ENCODE data around the gene RASSF8. TPM values are rescaled to one million over a fixed set of nuclear protein-coding genes. Genes with fewer than 3 reads are reported as not detected.

The RASSF8 gene
- total RNA-seq, 1 donor from 2014 or later, result 54.6 TPM

- Mint-ChIP-seq H3K9me3 (ENCODE audit: low read depth) (no peaks in the 10 kb centered on the region), H3K36me3 (ENCODE audit: low read depth) (no peaks in the 10 kb centered on the region), H3K4me3 (ENCODE audit: unreplicated experiment) (no peak overlapping the region), H3K4me1 (ENCODE audit: low read depth) (peaks cover 24% of the 10 kb centered on the region), H3K27me3 (ENCODE audit: low read depth) (no peaks in the 10 kb centered on the region), H3K27ac (ENCODE audit: unreplicated experiment) (no peak overlapping the region)
- no peak for DNase-seq (ENCODE audit: low spot score)
- TF ChIP-seq, protein P1, sequence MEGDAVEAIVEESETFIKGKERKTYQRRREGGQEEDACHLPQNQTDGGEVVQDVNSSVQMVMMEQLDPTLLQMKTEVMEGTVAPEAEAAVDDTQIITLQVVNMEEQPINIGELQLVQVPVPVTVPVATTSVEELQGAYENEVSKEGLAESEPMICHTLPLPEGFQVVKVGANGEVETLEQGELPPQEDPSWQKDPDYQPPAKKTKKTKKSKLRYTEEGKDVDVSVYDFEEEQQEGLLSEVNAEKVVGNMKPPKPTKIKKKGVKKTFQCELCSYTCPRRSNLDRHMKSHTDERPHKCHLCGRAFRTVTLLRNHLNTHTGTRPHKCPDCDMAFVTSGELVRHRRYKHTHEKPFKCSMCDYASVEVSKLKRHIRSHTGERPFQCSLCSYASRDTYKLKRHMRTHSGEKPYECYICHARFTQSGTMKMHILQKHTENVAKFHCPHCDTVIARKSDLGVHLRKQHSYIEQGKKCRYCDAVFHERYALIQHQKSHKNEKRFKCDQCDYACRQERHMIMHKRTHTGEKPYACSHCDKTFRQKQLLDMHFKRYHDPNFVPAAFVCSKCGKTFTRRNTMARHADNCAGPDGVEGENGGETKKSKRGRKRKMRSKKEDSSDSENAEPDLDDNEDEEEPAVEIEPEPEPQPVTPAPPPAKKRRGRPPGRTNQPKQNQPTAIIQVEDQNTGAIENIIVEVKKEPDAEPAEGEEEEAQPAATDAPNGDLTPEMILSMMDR (IDR thresholded peaks at IDR 0.05), result no peak
These were observed 2.5 kb downstream of the RASSF8 start for GRCh38 chr12:25960961-25961360.

DNA sequence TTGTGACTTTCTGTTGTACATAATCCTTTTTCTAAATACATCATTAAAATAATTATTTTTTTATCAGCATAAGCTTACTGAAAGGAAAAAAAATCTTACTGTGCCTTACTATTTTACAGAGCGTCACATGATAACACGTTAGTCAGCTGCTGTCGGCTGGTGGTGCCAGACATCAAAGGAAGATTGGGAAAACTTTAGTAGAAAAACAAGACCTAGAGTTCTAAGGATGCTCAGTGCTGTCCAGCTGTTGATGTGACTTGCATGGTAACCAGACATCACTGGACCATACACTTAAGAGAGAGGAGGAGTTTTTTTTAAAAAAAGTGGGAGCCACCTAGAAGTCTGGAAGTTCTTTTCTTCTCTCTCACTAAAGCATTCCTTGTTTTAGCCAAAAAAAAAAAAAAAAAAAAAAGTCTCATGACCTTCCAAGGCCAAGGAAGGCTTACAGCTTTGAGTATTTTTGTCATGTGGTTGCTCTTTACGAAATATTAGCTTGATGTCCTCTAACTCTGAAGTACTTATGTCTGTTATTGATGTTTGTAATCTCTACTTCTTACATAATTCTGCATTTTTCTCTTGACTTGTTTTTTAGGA, 4.5 kb downstream of the RASSF8 start:
- no peak overlapping the region for H3K4me3 Mint-ChIP-seq (ENCODE audit: unreplicated experiment)
- no peaks in the 10 kb centered on the region for H3K27me3 Mint-ChIP-seq (ENCODE audit: low read depth)
- H3K4me1 Mint-ChIP-seq (ENCODE audit: low read depth), result peaks cover 24% of the 10 kb centered on the region
- TF ChIP-seq, protein P1 (IDR thresholded peaks at IDR 0.05), result no peak
- H3K9me3 Mint-ChIP-seq (ENCODE audit: low read depth), result no peaks in the 10 kb centered on the region
- H3K36me3 Mint-ChIP-seq (ENCODE audit: low read depth), result no peaks in the 10 kb centered on the region
- no peak for DNase-seq (ENCODE audit: low spot score)
- H3K27ac Mint-ChIP-seq (ENCODE audit: unreplicated experiment), result no peak overlapping the region

GRCh38 chr12:25965682-25966081, 7.2 kb downstream of the RASSF8 start:
- H3K4me1 Mint-ChIP-seq (ENCODE audit: low read depth), result peaks cover 22% of the 10 kb centered on the region
- TF ChIP-seq, protein P1 (IDR thresholded peaks at IDR 0.05), result no peak

DNA sequence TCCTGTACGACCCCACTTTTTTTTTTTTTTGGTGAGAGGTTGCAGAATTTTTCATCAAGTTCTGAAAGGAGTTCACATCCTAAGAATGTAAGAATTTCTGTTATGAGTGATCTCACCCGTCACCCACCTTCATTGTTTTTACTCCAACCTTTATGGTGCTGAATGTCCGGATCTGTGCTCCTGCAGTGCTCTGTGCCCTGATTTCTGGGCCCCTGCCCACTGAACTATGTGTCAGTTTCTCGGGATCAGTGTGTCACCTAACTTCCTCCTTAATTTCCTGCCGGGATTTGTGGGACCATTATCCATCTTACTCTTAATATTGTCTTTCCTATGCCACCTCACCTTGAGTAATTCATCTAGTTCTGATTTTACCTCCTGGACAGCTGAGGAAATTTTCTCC, 11.6 kb downstream of the RASSF8 start:
- Mint-ChIP-seq H3K27me3 (ENCODE audit: low read depth) (no peaks in the 10 kb centered on the region), H3K4me3 (ENCODE audit: unreplicated experiment) (no peak overlapping the region), H3K4me1 (ENCODE audit: low read depth) (peaks cover 31% of the 10 kb centered on the region), H3K36me3 (ENCODE audit: low read depth) (no peaks in the 10 kb centered on the region), H3K9me3 (ENCODE audit: low read depth) (no peaks in the 10 kb centered on the region), H3K27ac (ENCODE audit: unreplicated experiment) (no peak overlapping the region)
- TF ChIP-seq, protein P1 (IDR thresholded peaks at IDR 0.05), result no peak
- DNase-seq (ENCODE audit: low spot score), result no peak

More at GRCh38 chr12:25965682-25966081, 7.2 kb downstream of the RASSF8 start:
- Mint-ChIP-seq H3K36me3 (ENCODE audit: low read depth) (no peaks in the 10 kb centered on the region), H3K4me3 (ENCODE audit: unreplicated experiment) (no peak overlapping the region), H3K9me3 (ENCODE audit: low read depth) (no peaks in the 10 kb centered on the region), H3K27me3 (ENCODE audit: low read depth) (no peaks in the 10 kb centered on the region), H3K27ac (ENCODE audit: unreplicated experiment) (no peak overlapping the region)
- no peak for DNase-seq (ENCODE audit: low spot score)

DNA sequence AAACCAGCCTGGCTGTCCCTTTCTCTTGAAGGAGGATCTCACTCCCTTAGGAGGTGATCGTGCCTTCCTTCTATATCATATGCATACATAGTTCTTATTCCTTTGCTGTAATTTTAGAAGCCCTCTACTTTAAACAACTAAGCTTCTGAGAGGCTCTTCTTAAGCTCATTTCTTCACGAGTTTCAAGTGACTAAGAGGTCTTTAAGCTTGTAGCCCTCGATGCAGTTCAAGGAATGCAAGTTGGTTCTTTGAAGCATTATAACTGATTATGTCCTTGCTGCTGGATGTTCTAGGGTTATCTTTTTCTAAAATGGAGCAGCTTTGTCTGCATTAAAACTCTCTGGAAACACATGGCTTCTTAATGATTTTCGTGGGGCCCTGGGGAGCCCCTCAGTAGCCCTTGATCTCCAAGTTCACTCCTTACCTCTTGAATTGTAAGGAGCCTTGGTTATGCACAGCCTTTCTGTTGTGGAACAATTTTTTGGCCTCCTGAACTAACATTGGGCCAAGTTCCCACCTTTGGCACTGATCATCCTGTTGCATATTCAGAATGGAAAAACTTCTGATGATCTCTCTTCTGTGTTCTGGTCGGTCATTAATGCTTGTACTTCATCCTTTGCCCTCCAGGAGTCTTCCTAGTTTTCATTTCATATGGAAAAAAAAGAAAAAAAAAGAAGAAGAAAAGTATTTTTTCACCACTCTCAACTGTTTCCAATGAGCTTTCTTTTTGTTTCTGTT, 12.6 kb downstream of the RASSF8 start:
- no peaks in the 10 kb centered on the region for H3K9me3 Mint-ChIP-seq (ENCODE audit: low read depth)
- H3K36me3 Mint-ChIP-seq (ENCODE audit: low read depth), result no peaks in the 10 kb centered on the region
- H3K27me3 Mint-ChIP-seq (ENCODE audit: low read depth), result no peaks in the 10 kb centered on the region
- H3K4me1 Mint-ChIP-seq (ENCODE audit: low read depth), result peaks cover 31% of the 10 kb centered on the region
- TF ChIP-seq, protein P1 (IDR thresholded peaks at IDR 0.05), result peak; percentile 67
- H3K27ac Mint-ChIP-seq (ENCODE audit: unreplicated experiment), result no peak overlapping the region
- no peak for DNase-seq (ENCODE audit: low spot score)
- H3K4me3 Mint-ChIP-seq (ENCODE audit: unreplicated experiment), result no peak overlapping the region

All from chondrocyte (in vitro differentiated cells).